ENCODE data around the gene ZNF653. TPM values are rescaled to one million over a fixed set of nuclear protein-coding genes. Genes with fewer than 3 reads are reported as not detected.

Gene ZNF653
- polyA plus RNA-seq, 2 of the 4 experiments (the other 2 are of a cell fraction): 2.9 to 4.2 TPM

DNA sequence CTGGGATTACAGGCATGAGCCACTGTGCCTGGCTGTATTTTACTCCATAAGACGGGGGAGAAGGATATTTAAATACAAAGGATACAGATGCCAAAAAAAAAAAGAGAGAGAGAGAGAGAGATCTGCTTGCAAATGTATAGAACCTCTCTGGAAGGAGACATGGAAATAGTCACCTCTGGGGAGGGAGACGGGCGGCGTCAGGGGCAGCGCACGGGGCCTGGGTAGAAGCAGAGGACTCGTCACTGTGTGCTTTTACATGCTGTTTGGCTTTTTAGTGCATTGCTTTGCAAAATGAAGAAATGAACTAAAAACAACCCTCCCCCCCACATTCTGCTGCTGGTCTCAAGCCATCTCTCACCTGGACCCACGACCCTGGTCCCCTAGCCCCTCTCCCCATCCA lies 4.8 kb upstream of the ZNF653 start:
- WGBS (ENCODE audit: missing lambda C conversion rate): 88% methylated on average over 8 of the region's 8 CpGs
- TF ChIP-seq, protein P1, sequence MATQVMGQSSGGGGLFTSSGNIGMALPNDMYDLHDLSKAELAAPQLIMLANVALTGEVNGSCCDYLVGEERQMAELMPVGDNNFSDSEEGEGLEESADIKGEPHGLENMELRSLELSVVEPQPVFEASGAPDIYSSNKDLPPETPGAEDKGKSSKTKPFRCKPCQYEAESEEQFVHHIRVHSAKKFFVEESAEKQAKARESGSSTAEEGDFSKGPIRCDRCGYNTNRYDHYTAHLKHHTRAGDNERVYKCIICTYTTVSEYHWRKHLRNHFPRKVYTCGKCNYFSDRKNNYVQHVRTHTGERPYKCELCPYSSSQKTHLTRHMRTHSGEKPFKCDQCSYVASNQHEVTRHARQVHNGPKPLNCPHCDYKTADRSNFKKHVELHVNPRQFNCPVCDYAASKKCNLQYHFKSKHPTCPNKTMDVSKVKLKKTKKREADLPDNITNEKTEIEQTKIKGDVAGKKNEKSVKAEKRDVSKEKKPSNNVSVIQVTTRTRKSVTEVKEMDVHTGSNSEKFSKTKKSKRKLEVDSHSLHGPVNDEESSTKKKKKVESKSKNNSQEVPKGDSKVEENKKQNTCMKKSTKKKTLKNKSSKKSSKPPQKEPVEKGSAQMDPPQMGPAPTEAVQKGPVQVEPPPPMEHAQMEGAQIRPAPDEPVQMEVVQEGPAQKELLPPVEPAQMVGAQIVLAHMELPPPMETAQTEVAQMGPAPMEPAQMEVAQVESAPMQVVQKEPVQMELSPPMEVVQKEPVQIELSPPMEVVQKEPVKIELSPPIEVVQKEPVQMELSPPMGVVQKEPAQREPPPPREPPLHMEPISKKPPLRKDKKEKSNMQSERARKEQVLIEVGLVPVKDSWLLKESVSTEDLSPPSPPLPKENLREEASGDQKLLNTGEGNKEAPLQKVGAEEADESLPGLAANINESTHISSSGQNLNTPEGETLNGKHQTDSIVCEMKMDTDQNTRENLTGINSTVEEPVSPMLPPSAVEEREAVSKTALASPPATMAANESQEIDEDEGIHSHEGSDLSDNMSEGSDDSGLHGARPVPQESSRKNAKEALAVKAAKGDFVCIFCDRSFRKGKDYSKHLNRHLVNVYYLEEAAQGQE (IDR thresholded peaks at IDR 0.05): no peak
- TF ChIP-seq CHD4 (IDR thresholded peaks at IDR 0.05; ENCODE audit: borderline replicate concordance): no peak
- TF ChIP-seq JUN (IDR thresholded peaks at IDR 0.05): no peak
- CTCF ChIA-PET: interaction anchor here (1.1 kb wide), 1 partner anchor 18 kb away, joined by 3 read pairs; no protein-coding TSS in a partner anchor

DNA sequence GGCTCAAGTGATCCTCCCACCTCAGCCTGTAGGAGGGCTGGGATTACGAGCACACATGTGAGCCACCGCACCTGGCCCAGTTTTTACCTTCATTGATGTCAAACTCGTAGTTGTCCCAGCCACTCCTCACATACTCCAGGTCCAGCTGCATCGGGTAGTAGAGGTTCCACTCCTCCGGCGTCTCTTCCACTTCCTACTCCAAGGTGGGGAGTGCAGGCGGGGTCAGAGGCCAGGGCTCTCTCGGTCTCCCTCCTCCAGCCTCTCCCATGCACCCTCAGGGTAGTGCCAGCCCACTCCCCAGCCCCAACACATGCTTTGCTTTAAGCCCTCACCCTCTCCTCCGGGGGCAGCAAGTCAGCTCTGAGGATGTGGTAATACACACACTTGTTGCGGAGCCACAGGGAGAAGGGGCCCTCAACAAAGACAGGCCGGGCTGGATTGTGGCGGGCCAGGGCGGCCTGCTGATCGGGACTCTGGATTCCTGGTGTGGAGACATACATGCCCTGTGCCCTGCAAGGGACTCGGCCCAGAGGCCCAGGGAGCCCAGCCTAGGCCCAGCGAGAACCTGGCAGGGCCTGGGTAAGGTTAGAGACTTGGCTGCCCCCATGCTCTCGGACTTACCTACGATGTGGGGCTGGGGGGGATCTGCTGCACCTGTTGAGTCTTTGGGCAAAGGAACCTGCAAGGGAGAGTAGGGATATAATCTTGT lies 1.9 kb upstream of the ZNF653 start:
- no peak overlapping the region for H3K4me2 ChIP-seq
- TF ChIP-seq FOSL2 (IDR thresholded peaks at IDR 0.05) (no peak), FOSL2 (CRISPR knock-in tag; IDR thresholded peaks at IDR 0.05) (no peak), TP53 (CRISPR knock-in tag; IDR thresholded peaks at IDR 0.05) (no peak), ESRRA (IDR thresholded peaks at IDR 0.05; ENCODE audit: borderline replicate concordance, low read length) (no peak), NPAS2 (CRISPR knock-in tag; IDR thresholded peaks at IDR 0.05; ENCODE audit: borderline replicate concordance) (no peak), RAD21 (conservative IDR thresholded peaks at IDR 0.05 in 1 of 2, IDR thresholded peaks at IDR 0.05 in 1 of 2) (no peak), RNF2 (IDR thresholded peaks at IDR 0.05; ENCODE audit: borderline replicate concordance, low read depth) (no peak), HOXB13 (CRISPR knock-in tag; IDR thresholded peaks at IDR 0.05; ENCODE audit: low read depth) (no peak), POLR2A (IDR thresholded peaks at IDR 0.05; ENCODE audit: low read length) (no peak), RCOR1 (IDR thresholded peaks at IDR 0.05; ENCODE audit: low read depth, low read length) (no peak), EHF (CRISPR knock-in tag; IDR thresholded peaks at IDR 0.05) (no peak), TFCP2L1 (CRISPR knock-in tag; IDR thresholded peaks at IDR 0.05) (no peak), FOSB (CRISPR knock-in tag; IDR thresholded peaks at IDR 0.05) (no peak), NR3C1 (IDR thresholded peaks at IDR 0.05) (no peak), KDM1A (IDR thresholded peaks at IDR 0.05; ENCODE audit: low read depth) (no peak)
- TF ChIP-seq, protein P2, sequence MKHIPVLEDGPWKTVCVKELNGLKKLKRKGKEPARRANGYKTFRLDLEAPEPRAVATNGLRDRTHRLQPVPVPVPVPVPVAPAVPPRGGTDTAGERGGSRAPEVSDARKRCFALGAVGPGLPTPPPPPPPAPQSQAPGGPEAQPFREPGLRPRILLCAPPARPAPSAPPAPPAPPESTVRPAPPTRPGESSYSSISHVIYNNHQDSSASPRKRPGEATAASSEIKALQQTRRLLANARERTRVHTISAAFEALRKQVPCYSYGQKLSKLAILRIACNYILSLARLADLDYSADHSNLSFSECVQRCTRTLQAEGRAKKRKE (CRISPR knock-in tag; IDR thresholded peaks at IDR 0.05; ENCODE audit: low read depth): no peak
- TF ChIP-seq, protein P3, sequence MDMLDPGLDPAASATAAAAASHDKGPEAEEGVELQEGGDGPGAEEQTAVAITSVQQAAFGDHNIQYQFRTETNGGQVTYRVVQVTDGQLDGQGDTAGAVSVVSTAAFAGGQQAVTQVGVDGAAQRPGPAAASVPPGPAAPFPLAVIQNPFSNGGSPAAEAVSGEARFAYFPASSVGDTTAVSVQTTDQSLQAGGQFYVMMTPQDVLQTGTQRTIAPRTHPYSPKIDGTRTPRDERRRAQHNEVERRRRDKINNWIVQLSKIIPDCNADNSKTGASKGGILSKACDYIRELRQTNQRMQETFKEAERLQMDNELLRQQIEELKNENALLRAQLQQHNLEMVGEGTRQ (IDR thresholded peaks at IDR 0.05): no peak
- FAIRE-seq (no peak), DNase-seq (ENCODE audit: low read depth in 1 of 2, low spot score in 1 of 2) (no peak), ATAC-seq (no peak)
- H3K4me1 ChIP-seq: peaks cover 9% of the 10 kb centered on the region; the same call in 1 of the 3 replicates
- WGBS (ENCODE audit: missing lambda C conversion rate): 95% methylated on average over 8 of the region's 18 CpGs
- H3K9me3 ChIP-seq: no peaks in the 10 kb centered on the region
- H3K27ac ChIP-seq: no peak overlapping the region
- ChIA-PET POLR2A (no interaction called here), CTCF (no interaction called here)
- H3K4me3 ChIP-seq: no peak overlapping the region

More for the DNA sequence above, 4.8 kb upstream of the ZNF653 start:
- Histone ChIP-seq H3K4me1 (peaks cover 5% of the 10 kb centered on the region; the same call in 1 of the 3 replicates), H3K4me3 (no peak overlapping the region), H3K4me2 (no peak overlapping the region), H3K9me3 (no peaks in the 10 kb centered on the region), H3K27ac (no peak overlapping the region)
- FAIRE-seq: no peak
- DNase-seq (ENCODE audit: low read depth in 1 of 2, low spot score in 1 of 2): no peak
- POLR2A ChIA-PET: no interaction called here
- no peak for ATAC-seq
